Kidney glomerular epithelial cell (primary cell): ENCODE data around the gene KCNQ1.

ENCODE experiments used
- DNase-seq: peaks from one replicate; lab custom pipeline; 2025; lab: John Stamatoyannopoulos, UW

KCNQ1 gene

DNA sequence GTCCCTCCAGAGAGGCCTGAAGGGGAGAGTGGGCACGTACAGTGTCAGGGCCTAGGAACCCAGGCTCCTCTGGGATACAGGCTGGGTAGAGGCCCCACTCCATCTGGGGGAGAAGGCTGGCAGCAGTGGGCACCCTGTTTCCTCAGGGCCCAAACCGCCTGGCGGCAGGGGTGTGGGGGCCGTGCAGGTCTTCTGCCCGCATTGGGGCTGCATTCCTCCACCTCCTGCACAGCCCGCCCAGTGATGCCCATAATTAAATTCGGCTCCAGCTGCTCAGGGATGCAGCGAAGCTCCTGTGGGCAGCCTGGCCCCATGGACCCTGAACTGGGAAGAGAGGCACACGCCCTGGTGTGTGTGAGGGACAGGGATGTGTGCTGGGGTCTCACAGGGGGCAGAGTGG is 219.6 kb downstream of the KCNQ1 start:
- no peak for DNase-seq

GRCh38 chr11:2664791-2665525 is 220.2 kb downstream of the KCNQ1 start:
- no peak for DNase-seq

DNA sequence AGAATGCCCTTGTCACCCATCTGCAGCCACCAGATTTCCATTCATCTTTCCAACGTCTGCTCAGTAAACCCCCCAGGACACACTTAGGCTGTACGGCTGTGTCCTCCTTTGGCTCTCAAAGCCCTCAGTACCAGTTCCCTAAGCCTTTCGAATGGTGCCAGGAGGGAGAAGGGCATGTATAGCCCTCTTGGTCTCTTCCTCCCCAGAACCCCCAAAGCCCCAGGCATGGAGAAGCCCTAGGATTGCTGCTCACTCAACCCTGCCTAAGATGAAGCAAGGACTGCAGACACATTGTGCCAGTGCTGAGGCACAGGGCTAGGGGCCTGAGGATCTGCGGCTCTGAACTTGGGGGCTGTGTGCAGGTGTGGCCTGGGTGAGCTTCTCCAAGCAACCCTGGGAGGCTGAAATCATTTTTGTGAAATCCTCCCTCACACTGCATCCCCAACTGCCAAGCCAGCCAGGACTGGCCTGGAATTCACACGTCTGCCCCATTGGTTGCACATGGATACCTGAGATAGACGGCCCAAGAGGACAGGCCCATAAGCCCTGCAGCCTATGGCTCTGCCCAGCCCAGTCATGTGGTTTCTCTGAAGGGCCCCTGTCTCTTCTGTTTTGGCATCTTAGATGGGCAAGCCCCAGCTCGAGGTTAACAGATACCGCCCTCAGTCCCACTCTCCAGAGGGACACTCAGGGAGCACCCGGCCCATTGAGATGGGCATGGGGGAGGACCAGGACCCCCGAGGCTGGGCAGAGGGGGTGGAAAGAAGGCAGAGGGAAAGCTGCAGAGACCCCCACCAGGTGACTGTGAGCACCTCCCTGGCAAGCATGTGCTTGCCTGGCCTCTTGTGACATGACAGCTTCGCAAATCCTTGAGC is 221.0 kb downstream of the KCNQ1 start:
- DNase-seq: no peak

DNA sequence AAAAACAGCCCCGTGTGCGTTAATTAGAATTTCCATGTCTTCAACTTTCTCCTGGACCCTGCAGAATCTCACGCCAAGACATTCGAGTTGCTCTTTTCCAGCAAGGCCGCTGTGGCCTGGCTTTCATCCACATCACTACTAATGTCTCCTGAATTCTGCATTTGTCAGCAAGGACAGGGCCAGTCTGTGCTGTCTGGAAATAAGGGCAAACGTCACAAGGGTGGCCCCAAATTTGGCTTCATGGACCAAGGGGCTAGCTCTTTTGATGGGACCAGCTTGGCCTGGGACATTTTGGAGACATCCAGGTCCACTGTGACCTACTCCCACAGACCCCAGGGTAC is 221.6 kb downstream of the KCNQ1 start:
- no peak for DNase-seq

DNA sequence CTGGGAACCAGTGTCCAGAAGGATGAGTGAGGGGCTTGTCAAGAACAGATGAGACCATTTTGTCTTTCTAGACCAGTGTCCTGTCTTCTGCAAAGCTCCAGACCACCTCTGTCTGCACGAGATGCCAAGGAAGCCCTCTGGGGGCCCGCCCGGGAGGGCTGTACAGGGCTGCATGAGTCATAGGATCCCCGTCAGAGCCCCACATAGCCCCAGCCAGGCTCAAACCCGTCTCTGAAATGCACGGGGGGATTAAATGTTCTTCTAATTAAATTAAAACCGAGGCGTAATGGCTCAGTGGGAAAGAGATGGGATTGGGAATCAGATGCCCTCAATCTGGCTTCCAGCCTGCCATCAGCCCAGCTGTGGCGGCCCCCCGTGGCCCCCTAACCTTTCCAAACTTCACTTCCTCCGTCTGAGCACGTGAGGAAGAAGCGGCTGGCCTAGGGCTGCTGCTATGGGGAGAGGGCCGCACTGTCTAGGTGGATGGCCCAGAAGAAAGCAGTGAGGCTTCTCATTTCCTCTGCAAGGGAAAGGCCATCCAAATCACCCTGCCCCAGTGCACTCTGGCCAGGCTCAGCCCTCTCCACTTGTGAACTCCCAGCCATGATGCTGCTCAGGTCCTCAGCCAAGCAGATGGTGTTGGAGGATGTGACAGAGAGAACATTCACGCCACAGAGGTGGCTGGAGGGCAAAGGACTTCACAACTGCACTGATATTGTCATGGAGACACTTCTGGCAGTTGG is 222.2 kb downstream of the KCNQ1 start:
- DNase-seq: no peak

GRCh38 chr11:2667940-2668339 is 223.1 kb downstream of the KCNQ1 start:
- no peak for DNase-seq

GRCh38 chr11:2668876-2669275 is 224.1 kb downstream of the KCNQ1 start:
- DNase-seq: no peak

- DNase-seq: no peak
These were observed 225.0 kb downstream of the KCNQ1 start for GRCh38 chr11:2669634-2670469.

DNA sequence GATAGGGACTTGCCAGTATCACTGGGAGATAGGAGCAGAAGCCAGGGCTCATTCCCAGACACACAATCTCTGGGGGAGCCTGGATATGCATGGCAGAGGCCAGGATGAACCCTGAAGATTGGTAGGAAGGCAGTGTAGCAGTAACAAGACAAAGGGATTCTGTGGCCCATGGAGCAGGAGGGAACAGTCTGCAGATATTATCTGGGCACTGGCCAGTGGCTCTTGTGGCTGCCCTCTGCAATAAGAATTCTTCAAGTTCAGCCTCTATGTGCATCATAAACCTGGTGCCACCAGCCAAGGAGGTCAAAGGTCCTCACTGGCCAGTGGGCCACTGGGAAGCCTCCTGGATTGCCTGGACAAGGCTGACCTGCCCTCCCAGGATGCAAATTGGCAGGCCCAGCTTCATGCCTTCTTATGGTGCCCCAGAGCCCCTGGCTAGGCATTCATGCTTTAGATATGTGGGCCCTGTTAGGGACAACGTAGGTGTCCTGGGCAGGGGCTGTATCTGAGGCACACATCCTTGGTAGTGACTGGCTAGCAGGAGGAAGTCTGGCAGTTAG is 225.8 kb downstream of the KCNQ1 start:
- no peak for DNase-seq

GRCh38 chr11:2671748-2672147 is 226.9 kb downstream of the KCNQ1 start:
- DNase-seq: no peak

DNA sequence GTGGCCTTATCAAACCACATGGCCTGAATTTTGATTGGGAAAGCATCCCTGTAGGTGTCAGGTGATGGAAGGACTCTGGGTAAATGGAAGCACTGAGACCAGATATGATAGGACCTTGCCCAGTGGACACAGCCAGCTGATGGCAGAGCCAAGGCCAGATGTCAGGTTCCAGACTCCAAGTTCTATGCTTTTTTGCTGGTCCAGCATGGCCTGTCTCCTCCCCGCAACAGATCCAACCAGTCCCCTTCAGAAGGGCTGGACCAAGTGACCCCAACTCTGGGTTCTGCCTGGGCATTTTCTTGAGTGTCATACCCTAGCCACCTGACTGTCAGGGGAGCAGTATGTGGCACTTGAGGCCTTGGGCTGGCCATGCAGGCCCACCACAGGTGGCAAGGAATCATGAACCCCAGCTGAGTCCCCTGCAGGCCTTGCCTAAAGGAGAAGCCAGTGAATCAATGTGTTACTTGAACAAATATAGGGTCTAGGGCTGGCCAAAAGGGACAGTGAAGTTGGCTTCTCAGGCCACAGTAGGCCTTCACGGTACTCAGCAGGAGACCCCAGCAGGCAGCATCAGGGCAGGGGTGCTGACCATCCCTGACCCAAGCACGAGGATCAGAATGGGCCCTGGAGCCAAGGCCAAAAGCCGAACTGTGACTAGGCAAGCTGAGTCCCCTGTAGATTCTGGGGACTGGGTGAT is 227.9 kb downstream of the KCNQ1 start:
- DNase-seq: no peak

- no peak for DNase-seq
These were observed 228.4 kb downstream of the KCNQ1 start for GRCh38 chr11:2673250-2673610.

- no peak for DNase-seq
These were observed 229.2 kb downstream of the KCNQ1 start for GRCh38 chr11:2673871-2674471.

- no peak for DNase-seq
These were observed 229.9 kb downstream of the KCNQ1 start for GRCh38 chr11:2674658-2675131.

DNA sequence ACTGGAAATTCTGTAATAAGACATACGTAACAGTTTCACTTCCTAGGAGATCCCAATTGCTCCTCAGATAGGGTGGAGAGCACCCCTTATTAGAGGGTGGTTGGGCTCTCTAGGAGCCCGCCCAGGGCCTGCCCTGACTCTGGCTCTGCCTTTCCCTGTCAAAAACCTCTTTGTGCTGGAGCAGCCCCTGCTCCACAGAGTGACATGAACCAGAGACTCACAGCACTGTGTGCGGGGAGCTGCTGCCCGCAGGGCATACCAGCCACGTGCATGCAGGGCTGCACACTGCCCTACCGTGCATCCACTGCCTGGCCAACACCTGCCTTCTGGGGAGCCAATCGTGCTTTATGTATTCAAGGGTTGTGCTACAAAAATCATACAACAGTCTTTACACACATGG is 230.7 kb downstream of the KCNQ1 start:
- no peak for DNase-seq

DNA sequence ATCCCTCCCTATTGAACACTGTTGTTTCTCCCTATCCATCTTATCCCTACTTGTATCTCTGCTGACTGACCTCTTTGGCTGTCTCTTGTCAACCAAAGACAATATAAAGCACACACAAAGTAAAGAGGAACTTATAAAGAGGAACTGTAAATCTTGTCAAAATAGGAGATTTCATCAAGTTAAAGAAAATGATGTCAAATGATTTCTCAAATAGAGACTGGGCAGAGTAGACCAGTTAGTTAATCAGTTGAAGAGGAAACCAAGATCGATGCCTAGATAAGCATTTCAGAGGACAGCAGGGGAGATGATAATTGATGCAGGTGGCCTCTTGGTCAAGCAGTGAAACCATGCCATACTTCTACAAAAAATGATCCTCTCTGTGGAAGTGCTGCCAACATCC is 232.3 kb downstream of the KCNQ1 start:
- DNase-seq: no peak

DNA sequence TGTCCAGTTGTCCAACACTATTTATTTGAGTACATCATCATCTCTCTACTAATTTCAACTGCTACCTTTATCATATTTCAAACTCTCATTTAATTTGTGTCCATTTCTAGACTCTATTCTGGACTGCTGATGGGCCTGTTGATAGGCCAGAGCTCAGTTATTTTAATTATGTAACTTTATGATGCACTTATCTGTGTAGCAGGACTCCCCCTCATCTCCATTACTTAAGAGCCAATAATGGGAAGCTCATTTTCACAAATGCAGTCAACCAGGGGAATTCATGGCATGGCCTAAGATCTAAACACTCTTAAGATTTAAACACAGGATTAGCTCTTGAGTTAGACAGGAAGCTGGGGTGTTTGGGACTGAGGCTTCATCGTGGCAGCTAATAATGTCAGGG is 233.6 kb downstream of the KCNQ1 start:
- no peak for DNase-seq

DNA sequence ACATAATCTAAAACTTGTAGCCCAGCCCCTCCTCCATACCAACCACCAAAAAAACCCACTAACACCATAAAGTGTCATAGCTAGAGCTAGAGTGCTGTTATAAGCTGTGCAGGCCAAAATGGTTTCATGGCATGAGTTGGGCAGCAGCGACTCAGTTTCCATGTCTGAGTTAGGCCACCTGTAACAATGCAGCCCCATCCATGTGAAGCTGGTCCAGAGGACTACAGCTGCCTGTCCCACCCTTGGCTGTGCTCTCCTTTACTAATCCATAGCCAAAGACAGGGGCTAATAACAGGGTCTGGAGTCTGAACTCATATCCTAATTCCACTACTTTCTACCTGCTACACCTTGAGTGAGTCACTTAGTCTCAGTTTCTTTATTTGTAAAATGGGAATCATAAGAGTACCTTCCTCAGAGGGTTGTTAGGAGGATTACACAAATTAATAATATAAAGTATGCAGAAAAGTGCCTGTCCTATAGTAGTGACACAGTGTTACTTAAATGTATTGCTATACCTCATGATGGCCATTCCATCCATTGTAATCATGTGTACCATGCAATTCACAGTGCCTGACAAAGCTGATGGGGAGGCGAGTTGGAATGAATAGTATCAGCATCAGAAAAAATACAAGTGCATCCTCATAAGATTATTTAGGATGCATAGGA is 234.3 kb downstream of the KCNQ1 start:
- no peak for DNase-seq

DNA sequence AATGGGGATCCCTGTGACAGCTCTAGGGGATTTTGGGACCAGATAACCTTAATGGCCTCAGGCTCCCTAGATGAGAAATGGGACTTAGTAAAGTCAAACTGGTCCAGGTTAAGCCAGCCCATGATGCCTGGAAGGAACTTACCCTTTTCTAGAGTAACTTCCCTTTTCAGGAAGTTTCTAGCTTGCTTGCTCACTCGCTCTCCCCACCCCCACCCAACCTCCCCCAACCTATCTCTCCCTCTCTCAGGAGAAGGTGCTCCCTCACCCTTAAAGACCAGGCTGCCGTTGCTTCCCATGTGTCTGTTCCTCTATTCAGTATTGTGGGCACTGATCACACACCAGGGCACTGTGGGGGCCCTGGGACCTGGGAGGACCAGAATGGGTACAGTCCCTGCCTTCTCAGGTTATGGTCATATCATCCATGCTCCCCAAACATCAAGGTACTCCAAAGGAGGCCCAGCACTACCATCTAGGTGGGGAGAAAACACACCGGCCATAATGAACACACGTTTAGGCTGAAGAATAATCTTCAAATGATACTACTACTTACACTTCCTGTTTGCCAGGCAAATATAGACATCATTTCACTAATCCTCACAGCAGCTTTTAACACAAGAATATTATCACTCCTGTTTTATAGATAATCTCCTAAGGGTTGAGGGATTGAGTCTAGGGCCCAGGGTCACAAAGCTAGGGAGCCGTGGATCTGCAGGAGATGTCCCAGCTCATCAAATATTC is 236.8 kb downstream of the KCNQ1 start:
- no peak for DNase-seq
